Measurements from ENCODE around the gene ST3GAL3. TPM values are rescaled to one million over a fixed set of nuclear protein-coding genes. Genes with fewer than 3 reads are reported as not detected.

ST3GAL3 gene
- total RNA-seq, 1 donor from 2014 or later = 16.5 TPM

- no peak overlapping the region for H3K27ac Mint-ChIP-seq (ENCODE audit: unreplicated experiment)
Observed at GRCh38 chr1:43803646-43804045, 96.3 kb downstream of the ST3GAL3 start.

GRCh38 chr1:43804569-43804968 lies 97.2 kb downstream of the ST3GAL3 start:
- no peak for TF ChIP-seq CTCF (IDR thresholded peaks at IDR 0.05; ENCODE audit: partially characterized antibody, unreplicated experiment)
- no peak overlapping the region for H3K4me3 Mint-ChIP-seq (ENCODE audit: unreplicated experiment)
- H3K36me3 Mint-ChIP-seq (ENCODE audit: unreplicated experiment) = peaks cover 18% of the 10 kb centered on the region
- no peaks in the 10 kb centered on the region for H3K4me1 Mint-ChIP-seq (ENCODE audit: low read depth, unreplicated experiment)
- DNase-seq = no peak
- peaks cover 8% of the 10 kb centered on the region for H3K9me3 Mint-ChIP-seq (ENCODE audit: unreplicated experiment)
- no peak overlapping the region for H3K27ac Mint-ChIP-seq (ENCODE audit: unreplicated experiment)
- peaks cover 2% of the 10 kb centered on the region for H3K27me3 Mint-ChIP-seq (ENCODE audit: unreplicated experiment)

More at GRCh38 chr1:43803646-43804045, 96.3 kb downstream of the ST3GAL3 start:
- Mint-ChIP-seq H3K36me3 (ENCODE audit: unreplicated experiment) (peaks cover 12% of the 10 kb centered on the region), H3K27me3 (ENCODE audit: unreplicated experiment) (no peaks in the 10 kb centered on the region), H3K4me3 (ENCODE audit: unreplicated experiment) (no peak overlapping the region), H3K4me1 (ENCODE audit: low read depth, unreplicated experiment) (no peaks in the 10 kb centered on the region), H3K9me3 (ENCODE audit: unreplicated experiment) (peaks cover 4% of the 10 kb centered on the region)
- DNase-seq = no peak
- TF ChIP-seq CTCF (IDR thresholded peaks at IDR 0.05; ENCODE audit: partially characterized antibody, unreplicated experiment) = no peak

GRCh38 chr1:43805340-43805739 lies 98.0 kb downstream of the ST3GAL3 start:
- H3K36me3 Mint-ChIP-seq (ENCODE audit: unreplicated experiment) = peaks cover 23% of the 10 kb centered on the region
- peaks cover 2% of the 10 kb centered on the region for H3K27me3 Mint-ChIP-seq (ENCODE audit: unreplicated experiment)
- H3K4me1 Mint-ChIP-seq (ENCODE audit: low read depth, unreplicated experiment) = no peaks in the 10 kb centered on the region
- no peak overlapping the region for H3K4me3 Mint-ChIP-seq (ENCODE audit: unreplicated experiment)
- no peak for DNase-seq
- H3K9me3 Mint-ChIP-seq (ENCODE audit: unreplicated experiment) = peaks cover 8% of the 10 kb centered on the region
- no peak overlapping the region for H3K27ac Mint-ChIP-seq (ENCODE audit: unreplicated experiment)
- TF ChIP-seq CTCF (IDR thresholded peaks at IDR 0.05; ENCODE audit: partially characterized antibody, unreplicated experiment) = no peak

GRCh38 chr1:43806183-43806582 lies 98.8 kb downstream of the ST3GAL3 start:
- no peaks in the 10 kb centered on the region for H3K4me1 Mint-ChIP-seq (ENCODE audit: low read depth, unreplicated experiment)
- peaks cover 24% of the 10 kb centered on the region for H3K36me3 Mint-ChIP-seq (ENCODE audit: unreplicated experiment)
- peaks cover 8% of the 10 kb centered on the region for H3K9me3 Mint-ChIP-seq (ENCODE audit: unreplicated experiment)
- no peak overlapping the region for H3K27ac Mint-ChIP-seq (ENCODE audit: unreplicated experiment)
- no peak overlapping the region for H3K4me3 Mint-ChIP-seq (ENCODE audit: unreplicated experiment)
- peaks cover 2% of the 10 kb centered on the region for H3K27me3 Mint-ChIP-seq (ENCODE audit: unreplicated experiment)
- DNase-seq = no peak
- no peak for TF ChIP-seq CTCF (IDR thresholded peaks at IDR 0.05; ENCODE audit: partially characterized antibody, unreplicated experiment)

GRCh38 chr1:43809097-43809673 lies 101.8 kb downstream of the ST3GAL3 start:
- H3K27ac Mint-ChIP-seq (ENCODE audit: unreplicated experiment) = no peak overlapping the region
- H3K4me3 Mint-ChIP-seq (ENCODE audit: unreplicated experiment) = no peak overlapping the region

More at GRCh38 chr1:43809097-43809673, 101.8 kb downstream of the ST3GAL3 start:
- no peak for TF ChIP-seq CTCF (IDR thresholded peaks at IDR 0.05; ENCODE audit: partially characterized antibody, unreplicated experiment)
- H3K9me3 Mint-ChIP-seq (ENCODE audit: unreplicated experiment) = peaks cover 10% of the 10 kb centered on the region
- peaks cover 2% of the 10 kb centered on the region for H3K27me3 Mint-ChIP-seq (ENCODE audit: unreplicated experiment)
- no peaks in the 10 kb centered on the region for H3K4me1 Mint-ChIP-seq (ENCODE audit: low read depth, unreplicated experiment)
- no peak for DNase-seq
- H3K36me3 Mint-ChIP-seq (ENCODE audit: unreplicated experiment) = peaks cover 24% of the 10 kb centered on the region
